K562 (cell line): Measurements from ENCODE around the gene LBHD2. TPM values are rescaled to one million over a fixed set of nuclear protein-coding genes. Genes with fewer than 3 reads are reported as not detected.

Experiments used
- DIDO1 ChIP-seq: fragments of 450-650 bp; IDR thresholded peaks from 2 replicates; pipeline ENCODE4 v1.6.1; 2016; ENCODE audit warnings: low read depth, missing biosample characterization, missing genetic modification characterization
- FOXK2 ChIP-seq, 2 experiments: fragments of 450-650 bp; IDR thresholded peaks in 1 of 2; conservative IDR thresholded peaks in 1 of 2; 2 replicates each; pipeline ENCODE4 v1.6.1; 2016; ENCODE audit warnings: low read depth in 2 of 2, mild to moderate bottlenecking in 1 of 2
- LCOR ChIP-seq: sonication (generic); formaldehyde crosslinking; IDR thresholded peaks from 2 replicates; pipeline ENCODE4 v1.8.0; 2022; ENCODE audit warnings: mild to moderate bottlenecking, missing genetic modification reagents
- MAZ ChIP-seq, 2 experiments: fragments of 450-650 bp in 1 of 2; sonication (generic) in 1 of 2; formaldehyde crosslinking; IDR thresholded peaks in 1 of 2; conservative IDR thresholded peaks in 1 of 2; 2 replicates each; pipeline versions ENCODE4 v1.4.0 to v1.5.0; 2020; ENCODE audit warnings: mild to moderate bottlenecking in 1 of 2, missing genetic modification reagents in 1 of 2
- MTA2 ChIP-seq: fragments of 450-650 bp; IDR thresholded peaks from 2 replicates; pipeline ENCODE4 v1.6.1; 2016; ENCODE audit warnings: low read depth
- PHTF2 ChIP-seq: fragments of 250-450 bp; sonication (Bioruptor Pico); IDR thresholded peaks from 2 replicates; pipeline ENCODE4 v1.5.0; 2021; ENCODE audit warnings: mild to moderate bottlenecking
- RBFOX2 ChIP-seq: fragments of 200-400 bp; formaldehyde crosslinking; IDR thresholded peaks from 2 replicates; pipeline ENCODE4 v1.6.1; 2017; ENCODE audit warnings: low read depth, mild to moderate bottlenecking, low read length, moderate library complexity
- TAF7 ChIP-seq: fragments of 450-650 bp; IDR thresholded peaks from 2 replicates; pipeline ENCODE4 v1.6.1; 2016; ENCODE audit warnings: missing genetic modification characterization, missing compliant biosample characterization
- TCF3 ChIP-seq: sonication (generic); formaldehyde crosslinking; IDR thresholded peaks from 2 replicates; pipeline ENCODE4 v1.4.0; 2020; ENCODE audit warnings: mild to moderate bottlenecking, missing genetic modification reagents
- TCFL5 ChIP-seq: fragments of 250-450 bp; sonication (Bioruptor Pico); conservative IDR thresholded peaks from 2 replicates; pipeline ENCODE4 v1.6.1; 2021; ENCODE audit warnings: mild to moderate bottlenecking, moderate library complexity, matching md5 sums
- YBX1 ChIP-seq: fragments of 450-650 bp; IDR thresholded peaks from 2 replicates; pipeline ENCODE4 v1.7.1; 2016; ENCODE audit warnings: mild to moderate bottlenecking
- ZFPM2 ChIP-seq: fragments of 250-450 bp; sonication (Bioruptor Pico); IDR thresholded peaks from 2 replicates; pipeline ENCODE4 v1.5.1; 2022; ENCODE audit warnings: mild to moderate bottlenecking
- ZNF316 ChIP-seq: fragments of 450-650 bp; IDR thresholded peaks from 2 replicates; pipeline ENCODE4 v1.6.1; 2016
- polyA plus RNA-seq, 8 experiments: library from polyadenylated mRNA; depleted of rRNA in 4 of 8; stranded (reverse) in 5 of 8; unstranded in 3 of 8; fragments of >200 nt; fragmentation: Nextera tagmentation in 2 of 8; fragmentation: Illumina TruSeq in 1 of 8; extraction: Ambion mirVana in 2 of 8; extraction: Trizol in 1 of 8; gene quantifications; 2 replicates each; pipeline versions ENCODE4 v1.2.1 to v1.2.3, GENCODE V29; 2011 to 2014; ENCODE audit warnings: inconsistent platforms in 1 of 8, missing spikeins in 1 of 8
- total RNA-seq, 7 experiments: library from RNA; depleted of rRNA in 6 of 7; stranded (reverse); fragments of >200 nt in 6 of 7; fragmentation: Illumina TruSeq in 2 of 7; extraction: Trizol in 2 of 7; gene quantifications; 2 replicates each; pipeline versions ENCODE4 v1.2.1 to v1.2.3, GENCODE V29; 2011 to 2021; ENCODE audit warnings: low replicate concordance in 1 of 7
- TF ChIP-seq, protein P1 (sequence below): sonication (generic); formaldehyde crosslinking; IDR thresholded peaks from 2 replicates; pipeline ENCODE4 v1.8.0; 2022; ENCODE audit warnings: mild to moderate bottlenecking, missing genetic modification reagents
- TF ChIP-seq, protein P2 (sequence below): IDR thresholded peaks from 2 replicates; pipeline ENCODE4 v1.6.1; 2011; ENCODE audit not compliant: insufficient read length; ENCODE audit errors: extremely low read depth
- TF ChIP-seq, protein P3 (sequence below): fragments of 200-800 bp; sonication (Bioruptor generic); IDR thresholded peaks from 2 replicates; pipeline ENCODE4 v1.6.1; 2016; ENCODE audit warnings: missing genetic modification characterization, missing compliant biosample characterization
- TF ChIP-seq, protein P4 (sequence below): fragments of 450-650 bp; conservative IDR thresholded peaks from 2 replicates; pipeline ENCODE4 v1.6.1; 2016; ENCODE audit warnings: missing genetic modification characterization, low read depth, mild to moderate bottlenecking, missing compliant biosample characterization, moderate library complexity

Gene LBHD2
- total and polyA plus RNA-seq, 9 of the 15 experiments (the other 6 are each of a cell fraction or from before 2014, with no cell fraction given): not detected

DNA sequence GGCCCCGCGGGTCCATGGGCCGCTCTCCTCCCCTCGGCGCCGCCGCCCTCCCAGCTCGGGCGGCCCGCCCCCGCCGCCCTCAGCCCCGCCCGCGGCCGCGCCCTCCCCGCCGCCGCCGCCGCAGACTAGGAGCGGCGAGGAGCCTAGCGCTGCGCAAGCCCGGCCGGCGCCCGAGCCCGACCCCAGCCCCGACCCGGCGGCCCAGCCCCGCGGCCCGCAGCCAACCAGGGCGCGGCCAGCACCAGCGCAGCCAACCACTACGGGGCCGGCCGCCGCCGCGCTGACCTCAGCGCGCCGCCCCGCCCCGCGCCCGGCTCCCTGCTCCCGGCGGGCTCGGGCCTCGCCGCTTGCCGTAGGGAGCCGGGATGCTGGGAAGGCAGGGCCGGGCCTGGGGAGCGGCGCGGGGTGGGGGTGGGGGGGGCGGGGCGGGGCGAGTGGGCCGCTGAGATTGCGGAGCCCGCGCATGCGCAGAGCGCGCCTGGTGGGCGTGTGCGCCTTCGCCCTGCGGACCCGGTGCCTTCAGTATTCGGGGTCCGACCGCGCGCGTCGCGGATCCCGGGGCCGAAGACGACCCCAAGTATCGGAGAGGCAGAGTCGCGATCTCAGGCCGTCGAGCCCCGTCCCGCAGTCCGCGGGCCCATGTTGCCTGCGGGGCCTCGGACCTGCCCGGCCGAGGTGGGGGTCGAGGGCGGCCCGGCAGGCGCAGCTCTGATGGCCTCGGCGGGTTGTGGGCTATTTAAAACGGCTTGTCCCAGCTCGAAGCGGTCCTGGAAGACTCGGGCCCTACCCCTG, 26.4 kb upstream of the LBHD2 start, which contains the start of gene CDC42BPB (continued):
- TF ChIP-seq PHTF2 (CRISPR knock-in tag) (no peak), MAZ (CRISPR knock-in tag; conservative IDR thresholded peaks at IDR 0.05 in 1 of 2, IDR thresholded peaks at IDR 0.05 in 1 of 2) (peak; percentile 33 to 39; a peak in 2 of 4 replicates), LCOR (CRISPR knock-in tag) (no peak), ZFPM2 (CRISPR knock-in tag) (no peak), YBX1 (no peak), TCFL5 (CRISPR knock-in tag) (no peak), ZNF316 (no peak), RBFOX2 (peak; percentile 15; the same call in 1 of the 2 replicates), MTA2 (no peak), FOXK2 (conservative IDR thresholded peaks at IDR 0.05 in 1 of 2, IDR thresholded peaks at IDR 0.05 in 1 of 2; ENCODE audit: low read depth in 2 of 2) (no peak), TAF7 (no peak), TCF3 (no peak), DIDO1 (tag) (no peak)
- TF ChIP-seq, protein P1, sequence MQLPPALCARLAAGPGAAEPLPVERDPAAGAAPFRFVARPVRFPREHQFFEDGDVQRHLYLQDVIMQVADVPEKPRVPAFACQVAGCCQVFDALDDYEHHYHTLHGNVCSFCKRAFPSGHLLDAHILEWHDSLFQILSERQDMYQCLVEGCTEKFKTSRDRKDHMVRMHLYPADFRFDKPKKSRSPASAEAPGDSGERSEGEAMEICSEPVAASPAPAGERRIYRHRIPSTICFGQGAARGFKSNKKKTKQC (CRISPR knock-in tag): 0 out of 2 replicates have a peak, but pooled peaks have one; percentile 46
- TF ChIP-seq, protein P2, sequence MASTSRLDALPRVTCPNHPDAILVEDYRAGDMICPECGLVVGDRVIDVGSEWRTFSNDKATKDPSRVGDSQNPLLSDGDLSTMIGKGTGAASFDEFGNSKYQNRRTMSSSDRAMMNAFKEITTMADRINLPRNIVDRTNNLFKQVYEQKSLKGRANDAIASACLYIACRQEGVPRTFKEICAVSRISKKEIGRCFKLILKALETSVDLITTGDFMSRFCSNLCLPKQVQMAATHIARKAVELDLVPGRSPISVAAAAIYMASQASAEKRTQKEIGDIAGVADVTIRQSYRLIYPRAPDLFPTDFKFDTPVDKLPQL: no peak
- TF ChIP-seq, protein P3, sequence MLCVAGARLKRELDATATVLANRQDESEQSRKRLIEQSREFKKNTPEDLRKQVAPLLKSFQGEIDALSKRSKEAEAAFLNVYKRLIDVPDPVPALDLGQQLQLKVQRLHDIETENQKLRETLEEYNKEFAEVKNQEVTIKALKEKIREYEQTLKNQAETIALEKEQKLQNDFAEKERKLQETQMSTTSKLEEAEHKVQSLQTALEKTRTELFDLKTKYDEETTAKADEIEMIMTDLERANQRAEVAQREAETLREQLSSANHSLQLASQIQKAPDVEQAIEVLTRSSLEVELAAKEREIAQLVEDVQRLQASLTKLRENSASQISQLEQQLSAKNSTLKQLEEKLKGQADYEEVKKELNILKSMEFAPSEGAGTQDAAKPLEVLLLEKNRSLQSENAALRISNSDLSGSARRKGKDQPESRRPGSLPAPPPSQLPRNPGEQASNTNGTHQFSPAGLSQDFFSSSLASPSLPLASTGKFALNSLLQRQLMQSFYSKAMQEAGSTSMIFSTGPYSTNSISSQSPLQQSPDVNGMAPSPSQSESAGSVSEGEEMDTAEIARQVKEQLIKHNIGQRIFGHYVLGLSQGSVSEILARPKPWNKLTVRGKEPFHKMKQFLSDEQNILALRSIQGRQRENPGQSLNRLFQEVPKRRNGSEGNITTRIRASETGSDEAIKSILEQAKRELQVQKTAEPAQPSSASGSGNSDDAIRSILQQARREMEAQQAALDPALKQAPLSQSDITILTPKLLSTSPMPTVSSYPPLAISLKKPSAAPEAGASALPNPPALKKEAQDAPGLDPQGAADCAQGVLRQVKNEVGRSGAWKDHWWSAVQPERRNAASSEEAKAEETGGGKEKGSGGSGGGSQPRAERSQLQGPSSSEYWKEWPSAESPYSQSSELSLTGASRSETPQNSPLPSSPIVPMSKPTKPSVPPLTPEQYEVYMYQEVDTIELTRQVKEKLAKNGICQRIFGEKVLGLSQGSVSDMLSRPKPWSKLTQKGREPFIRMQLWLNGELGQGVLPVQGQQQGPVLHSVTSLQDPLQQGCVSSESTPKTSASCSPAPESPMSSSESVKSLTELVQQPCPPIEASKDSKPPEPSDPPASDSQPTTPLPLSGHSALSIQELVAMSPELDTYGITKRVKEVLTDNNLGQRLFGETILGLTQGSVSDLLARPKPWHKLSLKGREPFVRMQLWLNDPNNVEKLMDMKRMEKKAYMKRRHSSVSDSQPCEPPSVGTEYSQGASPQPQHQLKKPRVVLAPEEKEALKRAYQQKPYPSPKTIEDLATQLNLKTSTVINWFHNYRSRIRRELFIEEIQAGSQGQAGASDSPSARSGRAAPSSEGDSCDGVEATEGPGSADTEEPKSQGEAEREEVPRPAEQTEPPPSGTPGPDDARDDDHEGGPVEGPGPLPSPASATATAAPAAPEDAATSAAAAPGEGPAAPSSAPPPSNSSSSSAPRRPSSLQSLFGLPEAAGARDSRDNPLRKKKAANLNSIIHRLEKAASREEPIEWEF (CRISPR knock-in tag): no peak
- TF ChIP-seq, protein P4, sequence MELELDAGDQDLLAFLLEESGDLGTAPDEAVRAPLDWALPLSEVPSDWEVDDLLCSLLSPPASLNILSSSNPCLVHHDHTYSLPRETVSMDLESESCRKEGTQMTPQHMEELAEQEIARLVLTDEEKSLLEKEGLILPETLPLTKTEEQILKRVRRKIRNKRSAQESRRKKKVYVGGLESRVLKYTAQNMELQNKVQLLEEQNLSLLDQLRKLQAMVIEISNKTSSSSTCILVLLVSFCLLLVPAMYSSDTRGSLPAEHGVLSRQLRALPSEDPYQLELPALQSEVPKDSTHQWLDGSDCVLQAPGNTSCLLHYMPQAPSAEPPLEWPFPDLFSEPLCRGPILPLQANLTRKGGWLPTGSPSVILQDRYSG (tag): no peak
- TF ChIP-seq, all 486 proteins: peak for 24
